GM08714 (cell line): Measurements from ENCODE around the gene POLR1E.
"Not testable (repeated sequence)": the region's sequence is repeated elsewhere in the genome, so short reads cannot be mapped to it uniquely, and the experiment has no call there.

Experiments
- H3K4me3 ChIP-seq: fragments of 200-500 bp; sonication (Bioruptor generic); 2 replicates; pipeline ENCODE4 v1.5.1; 2014; ENCODE audit warnings: mild to moderate bottlenecking, low read length, inconsistent platforms
- ZNF274 ChIP-seq: IDR thresholded peaks from 2 replicates; pipeline ENCODE4 v1.6.1; 2012; ENCODE audit warnings: mild to moderate bottlenecking, low read depth, low read length

The POLR1E gene

DNA sequence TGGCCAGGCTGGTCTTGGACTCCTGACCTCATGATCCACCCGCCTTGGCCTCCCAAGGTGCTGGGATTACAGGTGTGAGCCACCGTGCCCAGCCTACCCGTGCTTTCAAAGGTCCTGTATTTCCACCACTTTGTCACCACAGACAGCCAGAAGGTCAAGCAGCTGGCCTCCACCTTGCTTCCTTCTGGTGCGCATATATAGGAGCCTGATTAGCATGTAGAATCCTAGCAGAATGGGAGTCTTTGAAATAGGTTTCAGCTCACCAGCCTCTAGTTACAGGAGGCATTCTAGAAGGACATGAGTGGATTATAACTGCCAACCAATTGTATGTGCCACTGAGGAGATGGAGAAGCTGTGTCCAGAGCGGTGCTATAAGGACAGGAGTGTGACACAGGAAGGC lies 18.9 kb downstream of the POLR1E start:
- no peak overlapping the region for H3K4me3 ChIP-seq
- TF ChIP-seq ZNF274 = no peak

DNA sequence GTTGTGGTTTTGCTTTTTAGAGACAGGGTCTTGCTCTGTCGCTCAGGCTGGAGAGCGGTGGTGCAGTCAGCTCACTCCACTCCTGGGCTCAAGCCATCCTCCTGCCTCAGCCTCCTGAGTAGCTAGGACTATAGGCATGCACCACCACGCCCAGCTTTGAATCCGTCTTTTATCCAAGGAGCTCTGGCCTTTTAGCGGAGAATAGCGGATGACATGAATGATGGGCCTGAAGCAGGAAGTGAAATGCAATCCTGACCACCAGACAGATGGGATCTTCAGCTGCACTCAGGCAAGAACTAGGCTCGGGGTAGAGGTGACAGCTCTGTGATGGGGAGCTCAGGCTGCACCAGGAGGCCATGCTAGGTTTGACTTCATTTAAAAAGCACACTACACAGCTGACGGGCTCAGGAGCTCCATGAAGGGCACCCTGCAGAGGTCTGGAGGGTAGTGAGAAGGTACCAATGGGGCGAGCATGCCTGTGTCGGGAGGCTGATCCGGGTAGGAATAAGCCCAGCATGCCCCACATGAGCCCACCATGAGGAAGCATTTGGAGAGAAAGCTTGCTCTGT lies 21.9 kb downstream of the POLR1E start:
- TF ChIP-seq ZNF274 = no peak
- no peak overlapping the region for H3K4me3 ChIP-seq

DNA sequence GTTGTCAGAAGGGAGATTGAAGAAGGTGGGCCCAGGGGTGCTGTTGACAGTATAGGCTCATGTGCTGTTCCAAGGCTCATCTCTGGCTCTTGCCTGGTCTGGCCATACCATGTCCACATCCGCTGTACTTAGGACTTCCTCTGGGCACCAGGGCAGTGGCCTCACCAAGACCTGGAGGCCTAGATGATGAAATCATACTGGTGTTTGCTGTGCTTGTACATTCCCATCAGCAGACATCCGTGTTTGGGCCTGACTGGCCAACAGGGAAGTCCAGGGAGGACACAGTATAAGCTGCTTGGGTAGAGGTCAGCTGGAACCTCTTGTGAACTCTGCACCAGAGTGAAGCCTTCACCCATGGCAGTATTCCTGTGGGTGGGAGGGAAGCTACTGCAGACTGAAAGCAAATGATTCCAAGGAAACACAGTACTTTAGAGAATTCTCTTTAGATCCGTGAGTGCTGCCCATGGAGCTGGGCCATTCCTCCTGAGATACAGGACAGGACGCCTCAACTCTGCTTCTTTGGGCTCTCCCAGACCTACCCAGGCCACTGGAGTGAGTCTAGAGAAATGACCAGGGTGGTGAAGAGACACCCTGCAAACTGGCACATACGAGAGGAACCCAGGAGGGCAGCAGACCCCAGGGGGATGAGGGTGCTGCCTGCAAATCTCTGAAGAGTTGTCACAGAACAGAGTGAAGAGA lies 22.5 kb downstream of the POLR1E start:
- no peak overlapping the region for H3K4me3 ChIP-seq
- no peak for TF ChIP-seq ZNF274

DNA sequence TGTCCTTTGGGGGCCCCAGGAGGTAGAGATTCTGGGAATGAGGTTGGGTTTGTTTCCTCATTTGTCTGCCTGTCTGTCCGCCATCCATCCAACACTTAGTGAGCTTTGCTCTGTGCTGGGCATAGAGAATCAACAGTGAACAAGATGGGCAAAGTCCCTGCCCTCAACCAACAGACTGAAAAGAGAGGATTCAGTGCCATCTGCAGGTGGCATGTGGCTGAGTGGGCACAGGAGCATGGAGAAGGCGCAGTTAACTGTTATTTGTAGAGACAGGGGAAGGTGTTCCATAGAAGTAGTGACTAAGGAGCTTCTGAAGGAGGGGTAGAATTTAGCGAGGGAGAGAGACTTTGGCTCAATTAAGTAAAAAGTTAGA lies 23.1 kb downstream of the POLR1E start:
- no peak for TF ChIP-seq ZNF274
- no peak overlapping the region for H3K4me3 ChIP-seq

DNA sequence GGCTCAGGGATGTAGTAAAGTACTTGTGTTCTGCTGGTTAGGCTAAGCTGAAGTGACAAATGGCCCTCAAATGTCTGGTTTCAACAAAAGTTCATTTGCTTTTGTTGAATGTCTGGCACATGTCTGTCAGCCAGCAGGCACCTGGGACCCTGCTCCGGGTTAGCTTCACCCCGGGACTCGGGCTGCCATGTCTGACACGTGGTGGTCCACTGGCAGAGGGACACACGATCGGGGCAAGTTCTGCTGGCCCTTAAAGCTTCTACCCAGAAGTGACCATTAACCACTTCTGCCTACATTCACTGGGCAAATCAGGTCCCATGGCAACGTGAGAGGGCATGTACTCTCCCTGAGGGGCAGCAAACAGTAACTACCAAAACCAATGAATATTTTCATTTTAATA lies 23.8 kb downstream of the POLR1E start:
- no peak for TF ChIP-seq ZNF274
- H3K4me3 ChIP-seq = no peak overlapping the region

DNA sequence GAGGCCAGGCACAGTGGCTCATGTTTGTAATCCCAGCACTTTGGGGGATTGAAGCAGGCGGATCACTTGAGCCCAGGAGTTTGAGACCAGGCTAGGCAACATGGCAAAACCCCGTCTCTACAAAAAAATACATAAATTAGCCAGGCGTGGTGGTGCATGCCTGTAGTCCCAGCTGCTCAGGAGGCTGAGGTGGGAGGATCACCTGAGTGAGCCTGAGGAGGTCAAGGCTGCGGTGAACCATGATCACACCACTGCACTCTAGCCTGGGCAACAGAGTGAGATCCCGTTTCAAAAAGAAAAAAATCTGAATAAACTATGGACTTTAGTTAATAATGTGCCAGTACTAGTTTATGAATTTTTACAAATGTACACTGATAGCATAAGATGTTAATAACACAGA lies 24.3 kb downstream of the POLR1E start:
- not testable (repeated sequence) for H3K4me3 ChIP-seq

DNA sequence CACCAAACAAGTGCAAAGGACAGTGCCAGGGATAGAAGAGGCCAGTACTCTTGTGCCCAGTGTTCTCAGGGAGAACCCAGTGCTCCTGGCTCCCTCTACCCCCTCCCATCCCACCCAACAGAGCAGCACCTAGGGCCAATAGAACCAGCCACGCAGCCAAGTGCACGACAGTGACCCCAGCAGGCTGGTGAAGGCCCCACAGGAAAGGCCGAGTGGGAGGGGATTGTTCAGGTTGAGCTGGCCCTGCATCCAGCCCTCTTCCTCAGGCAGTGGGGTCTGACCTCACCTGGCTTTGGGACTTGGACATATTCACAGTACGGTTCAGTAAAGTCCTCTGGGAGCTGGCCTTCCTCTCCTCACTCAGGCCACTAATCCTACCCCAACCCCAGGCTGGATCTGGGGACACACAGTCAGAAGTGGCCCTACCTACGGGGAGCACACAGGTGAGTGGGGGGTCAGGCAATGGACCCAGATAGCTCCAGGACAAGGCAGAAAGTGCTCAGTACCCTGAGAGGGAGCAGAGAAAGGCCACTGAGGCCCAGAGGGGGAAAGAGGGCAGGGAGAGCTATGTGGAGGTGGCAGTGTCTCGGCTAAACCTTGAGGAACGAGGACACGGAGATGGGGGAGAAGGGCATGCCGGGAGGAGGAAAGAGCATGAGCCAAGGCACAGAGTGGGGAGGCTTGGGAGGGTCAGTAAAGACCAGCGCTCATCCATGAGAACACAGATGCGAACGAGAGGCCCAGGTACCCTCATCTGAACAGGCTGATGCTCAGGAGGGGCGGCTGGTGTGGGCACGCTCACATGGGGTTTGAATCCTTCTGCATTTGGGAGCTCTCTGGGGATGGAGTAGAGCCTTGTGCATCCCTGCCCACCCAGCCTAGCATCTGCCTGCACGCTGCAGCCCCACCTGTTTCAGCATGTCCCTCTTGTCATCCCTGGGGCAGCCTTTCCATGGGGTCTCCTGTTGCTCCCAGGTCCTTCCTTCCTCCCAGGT lies 25.6 kb downstream of the POLR1E start:
- TF ChIP-seq ZNF274 = no peak

DNA sequence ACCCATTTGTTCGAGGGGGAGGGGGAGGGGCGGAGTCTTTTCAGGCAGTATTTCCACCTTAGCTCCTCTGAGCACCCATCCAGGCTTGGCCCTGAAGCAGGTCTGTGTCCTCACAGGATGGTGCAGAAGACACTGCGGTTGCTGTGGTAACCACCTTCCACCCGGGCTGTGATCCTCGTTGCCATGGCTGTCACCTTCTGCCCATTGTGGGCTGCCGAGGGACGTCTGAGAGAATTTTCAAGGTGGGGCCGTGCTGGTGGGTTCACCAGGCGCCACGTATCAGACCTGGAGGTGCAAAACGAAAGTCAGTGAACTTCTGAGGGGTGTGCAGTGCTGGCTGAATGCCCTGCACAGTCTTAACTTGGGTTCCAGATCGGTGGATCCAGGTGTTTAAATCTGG lies 26.7 kb downstream of the POLR1E start:
- TF ChIP-seq ZNF274 = no peak

More for the DNA sequence above, 25.6 kb downstream of the POLR1E start:
- H3K4me3 ChIP-seq = no peak overlapping the region

DNA sequence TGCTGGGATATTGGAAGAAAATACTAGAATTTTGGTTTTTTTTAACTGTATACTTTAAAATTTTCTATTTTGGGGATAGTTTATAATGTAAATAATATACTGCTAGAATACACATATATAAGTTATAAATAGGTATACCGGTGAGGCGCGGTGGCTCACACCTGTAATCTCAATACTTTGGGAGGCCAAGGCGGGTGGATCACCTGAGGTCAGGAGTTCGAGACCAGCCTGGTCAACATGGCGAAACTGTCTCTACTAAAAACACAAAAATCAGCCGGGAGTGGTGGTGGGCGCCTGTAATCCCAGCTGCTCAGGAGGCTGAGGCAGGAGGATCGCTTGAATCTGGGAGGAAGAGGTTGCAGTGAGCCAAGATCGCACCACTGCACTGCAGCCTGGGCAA lies 28.7 kb downstream of the POLR1E start:
- not testable (repeated sequence) for H3K4me3 ChIP-seq

More for the DNA sequence above, 26.7 kb downstream of the POLR1E start:
- H3K4me3 ChIP-seq = no peak overlapping the region

DNA sequence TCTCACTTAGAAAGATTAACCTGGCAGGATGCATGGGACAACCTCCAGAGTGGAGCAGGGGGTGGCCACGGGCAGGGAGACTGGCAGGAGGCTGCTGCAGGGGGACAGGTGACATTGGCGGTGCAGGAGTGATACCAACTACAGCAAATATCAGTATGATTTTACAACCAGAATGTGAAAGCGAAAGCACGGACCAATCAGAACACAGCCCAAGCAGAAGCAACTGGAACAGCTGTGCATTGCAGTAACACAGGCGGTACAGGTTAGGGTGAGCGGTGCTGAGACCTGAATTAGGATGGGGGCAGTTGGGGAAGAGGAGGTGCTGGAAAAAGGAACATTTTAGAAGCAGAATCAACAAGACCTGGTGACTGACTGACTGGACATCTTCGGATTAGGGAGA lies 29.3 kb downstream of the POLR1E start:
- H3K4me3 ChIP-seq = no peak overlapping the region
- TF ChIP-seq ZNF274 = no peak

DNA sequence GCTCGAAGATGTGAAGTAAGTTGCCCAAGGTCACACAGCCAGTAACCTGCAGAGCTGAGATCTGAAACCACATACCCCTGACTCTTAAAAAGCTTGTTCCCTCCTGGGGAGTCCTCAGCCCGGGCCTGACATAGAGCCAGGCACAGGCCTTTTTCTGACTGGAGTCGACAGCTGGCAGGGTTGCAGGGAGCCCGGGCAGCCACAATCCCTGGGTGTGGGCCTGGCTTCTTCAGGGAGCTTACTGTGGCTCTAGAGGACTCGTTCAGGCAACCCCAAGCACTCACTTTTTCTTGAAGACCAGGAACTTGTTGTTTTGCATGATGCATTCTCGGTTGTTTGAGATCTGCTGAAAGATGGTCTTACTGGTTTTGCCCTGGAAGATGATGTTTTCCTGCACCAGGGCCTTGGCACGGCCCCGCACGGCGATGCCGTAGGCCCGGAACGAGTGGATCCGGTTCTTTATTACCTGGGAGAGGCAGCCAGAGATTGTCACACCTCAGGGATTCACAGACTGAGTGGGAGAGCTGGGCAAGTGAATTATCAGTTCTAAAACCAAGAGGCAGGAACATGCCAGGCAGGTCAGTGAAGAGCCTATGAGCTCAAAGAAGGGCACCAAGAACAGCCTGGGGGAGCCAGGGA lies 30.0 kb downstream of the POLR1E start:
- TF ChIP-seq ZNF274 = no peak
- H3K4me3 ChIP-seq = no peak overlapping the region

DNA sequence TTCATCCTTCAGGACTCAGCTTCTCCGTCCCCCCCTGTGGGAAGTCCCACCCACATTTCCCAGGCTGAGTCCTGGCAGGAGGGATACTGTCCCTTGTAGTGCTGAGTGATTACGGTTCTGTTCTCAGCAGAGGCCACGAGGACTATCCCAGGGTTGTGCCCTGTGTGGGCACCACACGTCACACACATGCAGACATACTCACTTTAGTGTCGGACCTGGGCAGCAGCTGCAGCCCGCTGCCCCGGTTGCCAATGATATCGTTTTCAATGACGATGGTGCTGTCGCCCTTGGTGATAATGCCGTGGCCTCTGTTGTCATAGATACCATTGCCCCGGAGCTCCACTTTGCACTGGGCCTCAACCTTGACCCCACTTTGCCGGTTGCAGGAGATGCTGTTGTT lies 32.2 kb downstream of the POLR1E start:
- H3K4me3 ChIP-seq = no peak overlapping the region
- TF ChIP-seq ZNF274 = no peak

DNA sequence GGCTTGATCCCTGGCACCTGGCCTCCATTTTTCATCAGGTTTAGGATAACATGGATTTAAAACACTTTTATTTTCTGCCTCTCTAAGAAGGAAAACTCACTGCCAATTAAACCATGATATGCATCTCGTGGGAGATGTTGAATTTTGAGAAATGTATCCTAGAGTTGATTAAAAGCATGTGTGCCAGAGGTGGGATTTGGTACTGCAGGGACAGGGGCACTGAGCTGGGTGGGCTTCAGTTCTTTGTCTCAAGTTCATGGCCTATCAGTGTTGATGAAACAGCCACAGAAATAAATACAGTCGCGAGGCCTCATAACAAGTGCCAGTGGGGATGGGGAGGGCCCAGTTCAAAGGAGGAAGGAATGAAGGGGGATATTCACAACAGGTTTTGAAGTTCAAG lies 34.9 kb downstream of the POLR1E start:
- H3K4me3 ChIP-seq = no peak overlapping the region
- no peak for TF ChIP-seq ZNF274

DNA sequence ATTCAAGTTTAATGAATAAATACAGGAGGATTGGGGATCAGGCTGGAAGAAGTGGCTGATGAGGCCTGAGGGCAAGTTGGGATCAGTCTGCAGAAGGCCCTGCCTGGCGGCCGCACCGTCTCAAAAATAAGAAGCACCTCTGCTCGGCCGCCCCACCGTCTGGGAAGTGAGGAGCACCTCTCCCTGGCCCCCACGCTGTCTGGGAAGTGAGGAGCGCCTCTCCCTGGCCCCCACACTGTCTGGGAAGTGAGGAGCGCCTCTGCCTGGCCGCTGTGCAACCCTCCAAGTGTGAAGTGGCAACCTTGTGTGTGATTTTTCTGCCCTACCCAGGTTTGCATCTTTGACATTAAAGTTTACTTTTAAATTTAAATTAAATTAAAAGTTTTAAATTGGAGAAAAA lies 35.4 kb downstream of the POLR1E start:
- TF ChIP-seq ZNF274 = no peak
- H3K4me3 ChIP-seq = no peak overlapping the region
